DOHH2 (cell line): ENCODE measurements around the gene B3GALT5.

Experiments used
- CTCF ChIP-seq: fragments of 200-600 bp; sonication (generic); IDR thresholded peaks from one replicate; pipeline ENCODE4 v1.5.1; 2014; ENCODE audit warnings: antibody characterized with exemption, mild to moderate bottlenecking, low read depth, low read length; ENCODE audit not compliant: poor library complexity, severe bottlenecking
- EZH2phosphoT487 ChIP-seq: fragments of 200-600 bp; sonication (generic); IDR thresholded peaks from 2 replicates; pipeline ENCODE4 v1.6.1; 2017; ENCODE audit warnings: borderline replicate concordance, mild to moderate bottlenecking, antibody characterized with exemption, low read length, moderate library complexity, mixed read lengths

- TF ChIP-seq CTCF (no peak), EZH2phosphoT487 (no peak)
Measured at GRCh38 chr21:39686646-39687468, 74.1 kb downstream of the B3GALT5 start.
